Stimulated activated CD4-positive, alpha-beta T cell treated with anti-CD3 and anti-CD28 coated beads, Interleukin-2, amount 100 ng/mL, for 4 hours (primary cell): Measurements from ENCODE around the gene TMEM69.
A peak's percentile ranks its signal among the peaks of the same experiment; 100 is the strongest.
"Not testable (repeated sequence)": the region's sequence is repeated elsewhere in the genome, so short reads cannot be mapped to it uniquely, and the experiment has no call there.

Experiments used
- DNase-seq: peaks from one replicate; pipeline ENCODE4 v3.0.0-alpha.2; 2020; ENCODE audit warnings: low read depth

TMEM69 gene

DNA sequence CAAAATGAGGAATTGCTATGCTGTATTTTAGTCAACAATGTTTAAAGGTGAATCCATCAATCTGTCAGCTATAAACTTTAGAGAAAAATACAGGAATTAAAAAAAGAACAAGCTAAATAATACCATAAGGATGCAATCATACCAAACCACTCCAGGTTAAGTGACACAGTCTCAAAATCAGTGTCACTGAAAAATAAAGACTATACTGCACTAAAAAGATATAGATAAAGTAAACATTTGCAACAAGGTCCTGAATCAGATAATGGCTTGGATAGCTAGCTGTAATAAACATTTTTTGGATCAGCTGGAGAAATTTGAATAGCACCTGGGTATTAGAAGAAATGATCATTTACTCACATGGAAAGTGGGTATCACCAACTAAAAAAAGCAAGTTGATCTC, 9.5 kb upstream of the TMEM69 start:
- DNase-seq, result no peak

DNA sequence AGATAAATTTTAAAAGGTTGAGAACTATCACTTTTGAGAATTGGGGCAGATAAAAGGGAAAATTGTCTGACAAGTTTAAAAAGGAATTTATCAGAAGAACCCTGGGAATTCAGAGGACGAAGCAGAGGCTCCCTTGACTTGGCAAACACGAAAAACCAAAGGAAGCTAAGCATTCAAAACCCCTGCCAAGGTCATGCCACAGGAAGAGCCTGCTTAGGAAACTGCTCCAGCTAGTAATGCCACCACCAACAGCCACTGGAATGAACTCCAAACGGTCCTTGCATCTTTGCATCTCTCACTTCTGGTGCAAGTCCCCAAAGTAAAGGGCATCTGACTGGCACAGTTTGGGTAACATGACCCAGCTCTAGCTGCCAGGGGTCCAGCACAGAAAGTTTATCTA, 8.9 kb upstream of the TMEM69 start:
- DNase-seq, result no peak

GRCh38 chr1:45682942-45683341, 5.0 kb upstream of the TMEM69 start:
- DNase-seq, result no peak

GRCh38 chr1:45684402-45684801, 3.6 kb upstream of the TMEM69 start:
- no peak for DNase-seq

DNA sequence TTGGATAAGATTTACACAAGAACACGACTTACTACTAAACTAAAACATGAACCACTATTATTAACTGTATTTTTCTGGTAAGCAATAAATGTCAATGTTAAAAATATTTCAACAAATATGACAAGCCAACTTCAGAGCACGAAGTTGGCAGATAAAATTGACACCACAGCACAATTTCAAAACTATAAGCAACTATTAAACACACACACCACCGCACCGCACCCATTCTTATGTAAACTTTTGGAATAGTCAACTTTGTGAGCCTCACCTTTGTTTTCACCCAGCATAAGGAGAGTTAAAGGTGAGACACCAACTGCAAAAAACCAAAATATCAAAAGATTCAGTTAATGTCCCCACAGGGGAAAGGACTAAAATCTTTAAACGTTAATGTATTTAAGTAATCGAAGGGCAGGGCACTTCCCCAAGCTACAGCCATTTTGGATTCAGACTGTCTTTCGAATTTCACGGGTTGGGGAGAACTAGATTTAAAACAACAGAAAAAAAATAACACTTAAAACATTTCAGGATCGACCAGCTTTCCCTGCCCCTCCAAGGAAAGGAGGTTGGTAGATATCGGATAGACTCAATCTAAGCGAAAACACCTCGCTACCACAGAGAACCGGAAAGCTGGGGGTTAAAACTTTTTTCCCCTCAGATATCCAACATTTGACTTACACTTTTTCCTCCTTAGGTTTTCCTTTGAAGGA, 2.5 kb upstream of the TMEM69 start:
- no peak for DNase-seq

DNA sequence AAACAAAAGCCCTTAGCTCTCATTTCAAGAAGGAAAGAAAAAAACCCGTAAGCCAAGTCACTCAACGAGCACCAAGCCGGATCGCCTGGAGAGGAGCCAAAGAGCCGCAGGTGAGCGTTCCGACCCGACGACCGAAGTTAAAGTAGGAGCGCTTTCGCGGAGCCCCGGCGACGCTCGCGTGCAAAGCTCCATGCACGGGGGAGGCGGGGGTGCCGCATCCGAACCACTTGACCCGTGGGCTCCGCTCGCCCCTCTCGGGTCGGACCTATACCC, 2.0 kb upstream of the TMEM69 start:
- DNase-seq, result peak; percentile 41

DNA sequence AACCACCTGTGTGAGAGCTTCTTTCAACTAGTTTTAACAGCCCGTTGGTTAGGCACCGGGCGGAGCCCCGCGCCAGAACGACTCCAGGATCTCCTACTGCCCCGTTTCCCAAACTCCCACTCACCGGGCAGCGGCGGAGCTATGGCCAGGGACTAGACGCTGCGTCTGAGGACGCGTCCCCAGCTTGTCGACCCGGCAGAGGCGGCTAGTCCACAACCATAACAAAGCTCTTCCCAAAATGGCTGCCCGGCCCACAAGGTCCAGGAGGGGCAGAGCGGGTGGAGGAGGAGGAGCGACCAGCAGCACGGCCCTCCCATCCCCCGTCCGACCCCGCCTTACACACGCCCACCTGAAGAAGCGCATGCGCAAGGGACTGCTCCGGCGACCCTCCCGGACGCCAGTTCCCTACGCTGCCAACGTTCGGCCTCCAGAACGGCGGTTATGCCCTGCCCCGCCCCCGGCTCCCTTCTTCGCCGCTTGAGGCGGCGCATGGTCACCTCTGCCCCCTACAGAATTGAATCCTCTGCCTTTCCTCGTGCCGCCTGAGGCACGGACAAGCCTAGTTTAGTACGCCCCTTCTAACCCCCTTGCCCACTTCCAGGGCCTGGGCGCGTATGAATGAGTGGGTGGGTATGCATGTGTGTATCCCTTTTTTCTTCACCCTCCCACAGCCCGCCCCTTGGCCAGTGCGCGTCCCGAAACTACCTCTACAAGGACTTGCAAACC, 1.5 kb upstream of the TMEM69 start, which contains the start of gene GPBP1L1:
TSS of gene GPBP1L1 (minus strand) at position 246 of the 726 bp plus-strand sequence. CDS start 27,446 bp downstream, outside the sequence.
- peak; percentile 97 for DNase-seq

- DNase-seq, result peak; percentile 97
Measured at GRCh38 chr1:45687014-45687753, 797 bp upstream of the TMEM69 start.

GRCh38 chr1:45693811-45694210, 5.8 kb downstream of the TMEM69 start:
- not testable (repeated sequence) for DNase-seq

DNA sequence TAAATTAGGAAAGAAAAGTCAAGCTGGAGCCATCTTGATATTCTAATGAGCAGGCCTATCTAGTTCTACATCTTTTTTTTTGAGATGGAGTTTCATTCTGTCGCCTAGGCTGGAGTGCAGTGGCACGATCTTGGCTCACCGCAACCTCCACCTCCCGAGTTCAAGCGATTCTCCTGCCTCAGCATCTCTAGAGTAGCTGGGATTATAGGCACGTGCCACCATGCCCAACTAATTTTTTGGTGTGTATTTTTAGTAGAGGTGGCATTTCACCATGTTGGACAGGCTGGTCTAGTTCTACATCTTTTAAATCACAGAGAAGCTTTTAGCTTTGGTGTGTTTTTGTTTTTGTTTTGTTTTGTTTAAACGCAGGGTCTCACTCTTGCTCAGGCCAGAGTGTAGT, 6.8 kb downstream of the TMEM69 start:
- DNase-seq, result no peak

- no peak for DNase-seq
Measured at GRCh38 chr1:45704637-45705036, 16.7 kb downstream of the TMEM69 start.

- DNase-seq, result no peak
Measured at GRCh38 chr1:45713711-45714110, 25.7 kb downstream of the TMEM69 start.

DNA sequence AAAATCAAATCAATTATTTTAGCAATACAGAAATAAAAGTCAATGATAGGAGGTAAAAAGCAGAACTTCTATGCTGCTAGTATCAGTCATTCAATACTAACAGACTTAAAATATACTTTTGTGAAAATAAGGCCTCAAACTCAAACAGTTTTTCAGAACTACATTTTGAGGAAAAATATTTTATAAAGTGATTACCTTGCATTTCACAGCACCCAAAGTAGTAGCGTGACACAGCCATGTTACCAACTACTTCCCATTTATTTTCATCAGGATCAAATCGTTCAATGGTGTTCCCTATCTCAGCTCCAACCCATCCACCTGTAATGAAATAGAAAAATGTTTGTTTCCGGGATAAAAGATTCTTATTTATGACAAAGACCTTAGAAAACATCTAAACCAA, 28.7 kb downstream of the TMEM69 start:
- DNase-seq, result no peak

- not testable (repeated sequence) for DNase-seq
Measured at GRCh38 chr1:45717386-45717785, 29.4 kb downstream of the TMEM69 start.

- no peak for DNase-seq
Measured at GRCh38 chr1:45718289-45718688, 30.3 kb downstream of the TMEM69 start.

- DNase-seq, result no peak
Measured at GRCh38 chr1:45721207-45721606, 33.2 kb downstream of the TMEM69 start.

GRCh38 chr1:45722809-45723208, 34.8 kb downstream of the TMEM69 start:
- DNase-seq, result no peak

DNA sequence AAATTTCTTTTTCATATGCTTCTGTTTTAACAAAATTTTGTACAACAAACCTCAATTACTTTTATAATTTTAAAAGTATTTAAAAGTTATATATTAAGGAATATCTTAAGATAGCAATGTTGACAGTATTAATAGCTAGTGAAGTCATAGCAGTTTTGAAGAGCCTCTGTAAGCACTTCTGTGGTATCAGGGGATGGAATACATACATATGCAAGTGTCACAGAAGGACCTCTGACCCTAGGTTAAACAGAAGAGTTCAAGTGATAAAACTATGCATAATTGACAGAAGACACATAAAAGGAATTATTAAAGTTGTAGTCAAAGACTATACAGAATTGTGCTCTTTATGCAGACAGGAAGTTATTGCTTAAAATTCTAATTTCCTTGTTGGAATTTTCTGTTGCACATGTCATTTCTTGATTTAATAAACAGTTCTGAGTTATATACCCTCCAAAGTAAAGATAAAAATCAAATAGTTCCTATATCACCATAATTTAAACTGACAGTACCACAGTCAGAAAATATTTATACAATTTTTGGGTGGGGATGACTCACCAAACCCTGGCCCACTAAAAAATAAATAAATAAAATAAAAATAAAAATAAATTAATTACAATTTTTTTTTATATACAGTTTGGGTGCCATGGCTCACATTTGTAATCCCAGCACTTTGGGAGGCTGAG, 35.4 kb downstream of the TMEM69 start:
- no peak for DNase-seq

GRCh38 chr1:45726007-45726406, 38.0 kb downstream of the TMEM69 start:
- DNase-seq, result not testable (repeated sequence)

DNA sequence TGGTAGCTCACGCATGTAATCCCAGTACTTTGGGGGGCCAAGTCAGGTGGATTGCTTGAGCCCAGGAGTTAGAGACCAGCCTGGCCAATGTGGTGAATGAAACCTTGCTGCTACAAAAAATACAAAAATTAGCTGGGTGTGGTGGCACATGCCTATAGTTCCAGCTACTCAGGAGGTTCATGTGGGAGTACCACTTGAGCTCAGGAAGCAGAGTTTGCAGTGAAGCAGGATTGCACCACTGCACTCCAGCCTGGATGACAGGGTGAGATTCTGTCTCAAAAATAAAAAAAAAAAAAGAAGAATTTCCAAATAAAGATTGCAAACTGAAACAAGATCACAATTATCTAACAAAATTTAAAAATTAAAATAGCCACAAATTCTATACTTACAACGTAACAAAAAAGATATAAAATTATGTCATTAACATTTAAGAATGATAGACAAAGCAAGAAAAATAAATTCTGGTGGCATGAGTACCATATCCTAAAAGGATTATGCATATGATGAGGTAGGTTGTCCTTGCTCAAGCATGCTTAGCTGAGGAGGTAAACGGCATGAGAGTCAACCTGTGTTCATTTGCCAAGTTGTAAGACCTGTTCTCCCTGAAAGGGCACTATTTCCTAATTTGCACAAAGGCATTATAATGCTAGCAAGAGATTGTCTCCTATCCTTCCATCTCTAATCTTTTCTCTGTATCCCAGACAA, 42.2 kb downstream of the TMEM69 start:
- DNase-seq, result no peak

GRCh38 chr1:45730780-45731319, 42.9 kb downstream of the TMEM69 start:
- no peak for DNase-seq

DNA sequence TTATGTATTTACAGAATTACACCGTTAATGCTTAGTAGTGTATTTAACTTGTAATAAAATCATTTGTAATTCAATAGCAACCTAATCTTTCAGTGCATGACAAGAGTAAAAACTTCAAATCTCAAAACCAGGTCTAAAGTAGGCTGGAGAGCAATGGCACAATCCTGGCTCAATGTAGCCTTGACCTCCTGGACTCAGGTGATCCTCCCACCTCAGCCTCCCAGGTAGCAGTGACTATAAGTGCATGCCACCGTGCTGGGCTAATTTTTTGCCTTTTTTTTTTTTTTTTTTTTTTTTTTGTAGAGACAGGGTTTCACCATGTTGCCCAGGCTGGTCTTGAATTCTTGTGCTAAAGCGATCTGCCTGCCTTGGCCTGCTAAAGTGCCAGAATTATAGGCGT, 51.2 kb downstream of the TMEM69 start:
- DNase-seq, result no peak
